Stimulated activated CD8-positive, alpha-beta memory T cell treated with anti-CD3 and anti-CD28 coated beads, Interleukin-15, amount 100 ng/mL, for 48 hours (primary cell): ENCODE results near the gene BIRC3.
A peak's percentile ranks its signal among the peaks of the same experiment; 100 is the strongest.
"Not testable (repeated sequence)": the region's sequence is repeated elsewhere in the genome, so short reads cannot be mapped to it uniquely, and the experiment has no call there.

ENCODE experiments used
- DNase-seq, 2 donors: peaks; one replicate each; pipeline ENCODE4 v3.0.0-alpha.2; 2020; ENCODE audit warnings: low read depth in 2 of 2

Gene BIRC3

DNA sequence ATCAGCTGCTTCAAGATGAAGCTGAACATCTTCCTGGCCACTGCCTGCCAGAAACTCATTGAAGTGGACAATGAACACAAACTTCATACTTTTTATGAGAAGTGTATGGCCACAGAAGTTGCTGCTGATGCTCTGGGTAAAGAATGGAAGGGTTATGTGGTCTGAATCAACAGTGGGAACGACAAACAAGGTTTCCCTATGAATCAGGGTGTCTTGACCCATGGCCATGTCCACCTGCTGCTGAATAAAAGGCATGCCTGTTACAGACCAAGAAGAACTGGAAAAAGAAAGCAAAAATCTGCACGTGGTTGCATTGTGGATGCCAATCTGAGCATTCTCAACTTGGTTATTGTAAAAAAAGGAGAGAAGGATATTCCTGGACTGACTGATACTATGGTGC is 22.2 kb upstream of the BIRC3 start:
- DNase-seq: no peak

DNA sequence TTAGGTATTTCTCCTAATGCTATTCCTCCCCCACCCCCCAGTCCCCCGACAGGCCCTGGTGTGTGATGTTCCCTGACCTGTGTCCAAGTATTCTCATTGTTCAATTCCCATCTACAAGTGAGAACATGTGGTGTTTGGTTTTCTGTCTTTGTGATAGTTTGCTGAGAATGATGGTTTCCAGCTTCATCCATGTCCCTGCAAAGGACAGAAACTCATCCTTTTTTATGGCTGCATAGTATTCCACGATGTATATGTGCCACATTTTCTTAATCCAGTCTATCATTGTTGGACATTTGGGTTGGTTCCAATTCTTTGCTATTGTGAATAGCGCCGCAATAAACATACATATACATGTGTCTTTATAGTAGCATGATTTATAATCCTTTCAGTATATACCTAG is 20.5 kb upstream of the BIRC3 start:
- not testable (repeated sequence) for DNase-seq

DNA sequence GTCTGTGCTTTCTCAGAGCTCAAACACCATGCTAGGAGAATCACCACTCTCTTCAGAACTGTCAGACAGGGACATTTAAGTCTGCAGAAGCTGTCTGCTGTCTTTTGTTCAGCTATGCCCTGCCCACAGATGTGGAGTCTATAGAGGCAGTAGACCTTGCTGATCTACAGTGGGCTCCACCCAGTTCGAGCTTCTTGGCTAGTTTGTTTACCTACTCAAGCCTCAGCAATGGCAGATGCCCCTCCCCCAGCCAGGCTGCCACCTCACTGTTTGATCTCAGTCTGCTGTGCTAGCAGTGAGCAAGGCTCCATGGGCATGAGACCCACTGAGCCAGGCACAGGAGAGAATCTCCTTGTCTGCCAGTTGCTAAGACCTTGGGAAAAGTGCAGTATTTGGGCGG is 16.4 kb upstream of the BIRC3 start:
- DNase-seq: not testable (repeated sequence)

DNA sequence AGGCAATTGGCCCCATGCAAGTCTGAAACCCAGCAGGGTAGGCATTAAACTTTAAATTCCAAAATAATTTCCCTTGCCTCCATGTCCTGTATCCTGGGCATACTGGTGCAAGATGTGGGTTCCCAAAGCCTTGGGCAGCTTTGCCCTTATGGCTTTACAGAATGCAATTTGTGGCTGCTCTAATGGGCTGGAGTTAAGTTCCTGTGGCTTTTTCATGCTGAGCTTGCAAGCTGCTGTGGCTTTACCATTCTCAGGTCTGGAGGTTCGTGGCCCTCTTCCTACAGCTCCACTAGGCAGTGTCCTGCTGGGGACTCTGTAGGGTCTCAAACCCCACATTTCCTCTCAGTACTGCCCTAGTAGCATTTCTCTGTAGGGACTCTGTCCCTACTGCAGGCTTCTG is 15.0 kb upstream of the BIRC3 start:
- DNase-seq: no peak

DNA sequence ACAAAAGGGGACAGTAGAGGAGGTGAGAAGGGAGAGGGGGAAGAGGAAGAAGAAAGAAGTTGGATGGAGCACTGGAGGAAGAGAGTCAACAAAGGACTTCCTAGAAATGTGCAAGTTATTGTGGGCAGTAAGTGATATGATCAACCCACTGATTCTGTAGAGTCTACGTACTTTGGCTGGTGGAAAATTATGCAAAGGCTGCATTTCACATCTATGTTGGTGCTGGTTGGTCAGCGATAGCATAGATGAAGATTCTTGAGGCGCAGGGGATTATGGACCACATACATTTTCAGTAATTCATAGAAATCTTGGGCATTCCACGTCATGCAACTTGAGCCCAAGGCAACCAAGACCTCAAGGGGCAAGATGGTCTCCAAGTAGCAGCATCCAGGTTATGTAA is 12.6 kb upstream of the BIRC3 start:
- no peak for DNase-seq

DNA sequence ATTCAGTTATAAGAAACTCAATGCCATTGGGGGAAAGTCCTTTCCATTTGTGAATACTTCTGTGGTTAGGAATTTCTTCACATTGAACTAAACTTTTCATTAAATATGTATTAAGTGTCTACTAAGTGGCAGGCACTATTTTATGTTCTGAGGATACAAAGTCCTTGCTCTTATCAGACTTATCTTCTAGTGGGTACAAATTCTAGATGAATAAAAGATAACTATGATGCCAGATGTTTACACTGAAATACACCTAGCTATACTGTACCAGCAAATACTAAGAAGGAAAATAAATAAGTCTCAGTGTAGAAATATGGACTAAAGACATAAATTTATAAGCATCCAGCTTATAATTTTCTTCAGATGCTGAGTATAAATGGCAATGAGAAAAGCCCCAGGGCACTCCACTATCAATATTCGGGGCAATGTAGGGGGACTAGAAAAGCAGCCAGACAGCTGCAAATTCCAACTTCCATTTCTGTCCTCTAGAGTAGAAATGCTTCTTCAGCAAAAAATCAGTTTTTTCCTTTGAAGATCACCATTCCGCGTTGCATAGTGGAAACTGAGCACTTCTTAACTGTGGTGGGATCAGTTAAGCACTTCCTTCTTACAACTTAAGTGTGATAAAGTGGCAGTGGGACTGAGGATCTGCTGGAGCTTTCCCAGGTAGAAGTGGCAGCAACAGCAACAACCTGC is 11.8 kb upstream of the BIRC3 start:
- DNase-seq: no peak

DNA sequence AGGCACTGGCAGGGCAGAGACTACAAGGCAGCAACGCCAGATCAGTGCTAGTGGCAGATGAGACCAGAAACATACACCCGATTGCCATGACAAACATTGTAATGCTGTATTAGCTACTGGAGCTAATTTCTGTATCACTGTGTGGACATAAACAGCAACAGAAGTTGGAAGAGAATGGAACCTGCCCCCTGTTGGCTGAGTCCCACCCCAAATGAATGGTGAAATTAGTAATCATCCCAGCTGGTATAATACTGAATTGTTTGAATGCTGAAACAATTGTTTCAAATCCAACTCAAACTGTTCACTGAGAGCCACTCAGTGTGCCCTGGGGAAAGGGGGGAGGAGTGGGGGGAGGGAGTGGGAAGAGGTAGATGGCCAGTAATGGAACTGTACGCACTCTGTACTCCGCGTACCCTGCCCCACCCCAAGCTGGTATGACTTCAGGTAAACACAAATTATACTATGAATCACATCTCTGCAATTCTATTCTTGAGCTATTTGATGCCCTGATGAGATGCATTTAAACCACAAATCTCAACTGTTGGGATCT is 11.2 kb upstream of the BIRC3 start:
- no peak for DNase-seq

DNA sequence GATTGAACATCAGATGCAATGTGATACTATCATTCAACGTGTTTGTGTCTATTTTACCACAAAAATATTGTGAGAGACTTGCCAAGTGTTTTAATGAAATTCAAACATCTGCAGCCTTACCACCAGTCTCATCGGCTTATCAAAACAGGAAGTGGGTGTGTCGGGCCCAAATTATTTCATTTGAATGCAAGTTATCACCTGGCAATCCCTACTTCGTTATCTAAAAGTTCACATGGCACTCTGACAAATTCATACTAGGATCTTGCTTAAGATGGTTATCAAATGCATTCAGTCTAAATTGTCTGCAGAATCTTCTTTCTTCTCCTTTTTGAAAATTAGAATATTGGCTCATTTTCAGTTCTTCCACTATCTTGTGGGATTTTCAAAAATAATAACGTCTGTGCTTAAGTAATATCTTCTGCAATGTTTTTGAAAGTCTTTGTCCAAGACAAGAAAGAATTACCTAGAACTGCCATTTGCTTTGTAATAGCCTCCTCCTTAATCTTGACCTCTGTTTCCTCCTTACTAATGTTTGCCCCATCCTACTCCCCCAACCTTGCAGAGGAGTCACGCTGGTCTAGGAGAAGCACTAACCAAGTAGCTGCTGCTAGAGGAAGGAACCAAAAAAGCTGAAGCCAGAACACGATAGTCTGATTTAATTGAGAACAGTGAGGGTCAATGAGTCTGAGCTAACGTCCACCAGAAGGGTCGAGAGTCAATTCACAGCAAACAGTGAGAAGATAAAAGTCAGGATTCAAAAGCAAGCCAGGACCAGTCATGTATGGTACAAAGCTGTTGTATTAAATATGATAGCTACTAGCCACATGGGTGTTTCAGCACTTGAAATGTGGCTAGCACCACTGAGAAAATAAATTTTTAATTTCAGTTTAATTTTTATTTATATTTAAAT is 10.2 kb upstream of the BIRC3 start:
- DNase-seq: no peak

DNA sequence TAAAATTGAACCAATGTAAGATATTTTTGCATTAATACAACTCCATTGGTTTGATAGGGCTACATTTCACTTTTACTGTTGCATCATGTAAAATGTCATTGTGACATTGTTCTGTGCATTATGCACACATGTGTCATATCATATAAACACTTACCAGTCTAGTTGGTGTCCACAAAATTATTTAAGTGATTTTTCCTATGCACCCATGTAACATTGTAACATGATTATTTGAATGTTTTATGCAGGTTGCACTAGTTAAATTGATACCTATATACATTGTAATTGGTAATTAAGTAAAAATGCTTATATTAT is 9.6 kb upstream of the BIRC3 start:
- DNase-seq: no peak

DNA sequence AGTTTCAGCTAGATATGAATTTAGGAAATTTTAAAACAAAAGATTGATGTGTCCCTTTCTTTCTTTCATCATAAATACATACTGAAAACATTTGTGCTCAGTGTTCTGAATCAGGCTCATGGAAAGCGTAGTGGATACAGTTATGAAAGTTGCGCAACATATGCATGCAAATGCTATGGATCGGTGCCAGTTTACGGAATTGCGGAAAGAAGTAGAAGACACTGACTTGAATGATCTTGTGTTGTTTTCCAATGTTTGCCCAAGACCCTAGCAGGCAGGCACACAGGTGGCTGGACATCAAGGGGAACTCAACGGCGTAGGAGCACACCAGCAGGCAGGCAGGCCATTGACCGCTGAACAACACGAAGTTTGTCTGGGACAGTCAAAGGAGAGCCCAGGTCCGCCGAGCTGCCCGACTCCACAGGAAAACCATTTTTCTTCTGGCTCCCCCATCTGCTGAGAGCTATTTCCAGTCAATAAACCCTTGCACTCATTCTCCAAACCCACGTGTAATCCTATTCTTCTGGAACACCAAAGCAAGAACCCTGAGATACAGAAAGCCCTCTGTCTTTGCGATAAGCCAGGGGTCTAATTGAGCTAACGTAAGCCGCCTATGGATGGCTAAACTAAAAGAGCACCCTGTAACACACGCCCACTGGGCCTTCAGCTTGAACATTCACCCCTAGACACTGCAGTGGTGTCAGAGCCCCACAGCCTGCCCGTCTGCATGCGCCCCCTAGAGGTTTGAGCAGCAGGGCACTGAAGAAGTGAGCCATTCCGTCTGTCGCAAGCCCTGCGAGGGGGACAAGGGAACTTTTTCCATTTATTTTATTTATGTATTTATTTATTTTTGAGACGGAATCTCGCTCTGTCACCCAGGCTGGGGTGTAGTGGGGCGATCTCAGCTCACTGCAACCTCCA is 7.4 kb upstream of the BIRC3 start:
- DNase-seq: no peak

DNA sequence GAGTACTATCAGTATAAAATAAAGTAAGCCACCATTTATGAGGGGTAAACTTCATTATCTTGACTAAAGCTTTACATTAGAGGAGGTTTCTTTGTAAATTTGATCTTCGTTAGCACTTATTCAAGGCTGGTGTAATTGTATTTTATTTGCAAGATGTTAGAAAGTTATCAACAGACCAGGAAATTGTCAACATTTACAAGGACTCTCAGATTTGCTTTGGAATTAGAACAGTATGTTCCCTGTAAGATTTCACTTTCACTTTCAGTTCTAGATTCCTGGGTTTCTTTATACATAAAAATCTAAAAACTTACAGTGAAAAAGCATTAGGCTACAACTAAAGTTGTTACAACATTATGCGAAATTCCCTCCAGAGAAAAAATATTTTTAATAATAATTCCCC is 4.6 kb upstream of the BIRC3 start:
- DNase-seq: no peak

DNA sequence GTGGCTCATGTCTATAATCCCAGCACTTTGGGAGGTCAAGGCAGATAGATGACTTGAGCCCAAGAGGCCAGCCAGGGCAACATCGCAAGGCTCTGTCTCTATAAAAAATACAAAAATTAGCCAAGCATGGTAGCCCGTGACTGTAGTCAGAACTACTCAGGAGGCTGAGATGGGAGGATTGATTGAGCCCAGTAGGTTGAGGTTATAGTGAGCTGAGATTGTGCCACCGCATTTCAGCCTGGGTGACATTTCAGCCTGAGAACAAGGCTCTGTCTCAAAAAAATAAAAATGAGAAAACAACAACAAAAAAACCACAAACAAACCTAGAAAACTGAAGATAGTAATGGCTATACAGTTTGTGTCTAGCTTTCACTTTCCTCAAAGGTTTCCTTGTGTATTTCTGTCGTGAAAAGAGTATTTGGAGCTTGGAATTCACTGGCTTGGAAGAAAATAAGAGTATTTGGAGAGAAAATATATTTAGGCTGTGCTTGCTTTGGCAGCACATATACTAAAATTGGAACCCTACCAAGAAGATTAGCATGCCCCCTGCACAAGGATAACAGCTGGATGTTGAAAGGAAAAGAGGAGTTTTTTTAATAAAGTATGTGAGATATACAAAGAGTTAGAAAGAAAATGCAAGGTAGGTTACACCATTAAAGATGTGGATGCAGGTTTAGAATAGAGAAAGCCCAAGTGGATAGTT is 3.9 kb upstream of the BIRC3 start:
- no peak for DNase-seq

DNA sequence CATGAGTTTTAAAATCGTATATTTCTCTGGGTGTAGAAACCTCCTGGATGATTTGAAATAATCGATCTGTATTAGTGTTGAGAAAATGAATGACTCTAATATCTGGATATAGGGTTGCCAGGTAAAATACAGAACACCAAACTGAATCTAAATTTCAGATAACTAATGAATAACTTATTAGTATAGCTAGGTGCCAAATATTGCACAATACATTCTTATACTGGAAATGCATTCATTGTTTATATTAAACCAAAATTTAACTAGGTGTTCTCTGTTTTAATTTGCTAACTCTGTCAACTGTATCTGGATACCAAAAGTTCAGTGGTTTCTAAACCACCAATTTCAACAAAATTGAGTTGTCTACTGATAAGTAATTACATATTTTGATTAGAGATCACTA is 2.5 kb upstream of the BIRC3 start:
- no peak for DNase-seq

DNA sequence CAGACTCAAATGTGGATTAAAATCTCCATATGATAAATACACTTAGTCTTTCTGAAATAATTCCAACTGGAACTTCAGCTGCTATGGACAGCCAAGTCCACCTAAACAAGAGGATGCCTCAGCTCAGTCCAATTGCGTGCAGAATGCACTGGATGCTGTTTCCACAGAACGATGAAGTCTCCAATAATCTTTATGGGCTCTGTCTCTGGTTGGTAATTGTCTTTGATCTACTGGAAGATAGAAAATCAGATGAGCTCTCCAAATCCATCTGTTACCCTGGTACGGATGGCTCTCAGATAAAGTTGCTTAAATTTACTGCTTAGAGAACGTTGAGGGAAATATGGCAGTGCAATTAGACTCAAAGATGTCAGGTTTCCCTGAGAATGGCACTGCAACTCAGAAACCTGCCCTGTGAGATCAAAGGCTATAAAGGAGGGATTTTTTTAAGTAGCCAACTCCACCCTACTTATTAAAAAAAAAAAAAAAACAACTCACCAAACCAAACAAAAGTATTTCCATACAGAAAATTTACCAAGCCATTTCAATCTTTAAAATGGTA is 859 bp upstream of the BIRC3 start:
- DNase-seq: no peak

DNA sequence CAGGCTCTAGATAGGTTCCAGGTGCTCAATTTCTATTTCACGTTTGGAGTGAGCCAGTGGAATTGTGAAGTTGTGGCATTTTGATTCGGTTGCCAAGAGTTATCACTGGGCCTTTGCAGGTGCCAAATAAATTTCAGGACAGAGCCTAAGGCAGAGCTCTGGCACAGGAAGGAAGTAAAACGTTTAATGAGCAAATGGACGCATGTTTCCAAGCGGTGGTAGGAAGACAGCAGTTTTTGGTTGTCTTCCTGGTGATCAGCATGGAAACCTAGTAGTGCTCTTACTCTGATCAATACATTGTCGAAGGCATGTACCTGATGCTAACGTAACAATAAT is 452 bp downstream of the BIRC3 start:
- no peak for DNase-seq

DNA sequence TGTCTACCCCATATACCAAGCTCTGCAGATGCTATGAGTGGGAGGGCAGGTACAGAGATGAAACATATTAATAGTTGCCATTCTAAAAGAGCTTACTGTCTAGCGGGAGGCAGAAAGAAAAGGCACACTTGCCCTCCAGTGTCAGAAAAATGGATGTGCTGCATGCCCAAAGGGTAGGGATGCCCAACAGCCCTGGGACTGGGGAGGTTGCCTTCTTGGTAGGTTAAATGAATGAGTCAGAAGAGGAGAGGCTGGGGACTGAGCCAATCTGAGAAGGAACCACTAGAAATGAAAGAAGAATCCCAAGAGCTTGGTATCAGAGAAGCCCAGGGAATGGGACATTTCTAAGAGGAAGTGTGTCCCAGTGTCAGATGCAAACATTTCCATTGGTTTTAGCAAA is 1.2 kb downstream of the BIRC3 start:
- DNase-seq: peak; percentile 44 to 50

DNA sequence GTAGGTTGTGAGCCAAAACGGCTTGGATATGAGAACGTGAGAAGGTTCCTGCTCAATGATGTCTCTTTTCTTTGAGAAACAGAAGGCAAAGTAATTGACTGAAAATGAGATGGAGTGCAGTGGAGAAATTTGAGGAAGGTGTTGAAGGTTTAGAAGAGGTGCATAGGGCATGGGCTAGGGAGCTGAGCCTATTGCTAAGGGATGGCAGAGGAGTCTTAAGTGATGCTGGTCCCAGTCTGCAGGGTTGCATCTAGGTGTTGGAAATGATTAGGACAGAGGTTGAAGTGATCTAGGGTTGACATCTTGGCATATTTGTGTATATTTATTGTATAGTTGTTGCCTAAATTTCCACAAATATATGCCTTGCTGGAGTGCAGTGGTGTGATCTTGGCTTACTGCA is 2.3 kb downstream of the BIRC3 start:
- DNase-seq: no peak

DNA sequence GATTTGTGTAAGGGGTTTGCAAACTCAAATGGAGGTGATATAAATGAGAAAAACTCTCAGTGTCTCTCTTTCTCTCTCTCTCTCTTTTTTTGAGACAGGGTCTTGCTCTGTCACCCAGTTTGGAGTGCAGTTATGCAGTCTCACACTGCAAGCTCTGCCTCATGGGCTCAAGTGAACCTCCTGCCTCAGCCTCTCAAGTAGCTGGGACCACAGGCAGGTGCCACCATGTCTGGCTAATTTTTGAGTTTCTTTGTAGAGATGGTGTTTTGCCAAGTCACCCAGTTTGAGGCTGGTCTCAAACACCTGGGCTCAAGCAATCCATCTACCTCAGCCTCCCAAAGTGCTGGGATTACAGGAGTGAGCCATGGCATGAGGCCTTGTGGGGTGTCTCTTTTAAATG is 2.9 kb downstream of the BIRC3 start:
- no peak for DNase-seq

DNA sequence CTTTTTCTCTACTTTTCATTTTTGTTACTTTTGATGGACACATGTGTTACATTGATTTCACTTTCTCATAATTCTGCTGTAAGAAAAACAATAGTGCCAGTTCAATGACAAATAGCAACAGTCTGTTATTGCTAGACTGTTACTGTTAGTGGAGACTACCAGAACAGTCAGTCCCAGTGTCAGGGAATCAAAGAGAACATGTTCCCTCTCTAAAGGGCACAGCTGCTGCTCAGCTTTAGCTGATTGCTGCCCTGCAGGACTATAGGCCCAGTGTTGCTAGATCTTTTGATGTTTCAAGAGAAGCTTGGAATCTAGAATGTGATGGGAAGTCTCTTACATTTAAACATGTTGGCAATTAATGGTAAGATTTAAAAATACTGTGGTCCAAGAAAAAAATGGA is 3.4 kb downstream of the BIRC3 start:
- no peak for DNase-seq

DNA sequence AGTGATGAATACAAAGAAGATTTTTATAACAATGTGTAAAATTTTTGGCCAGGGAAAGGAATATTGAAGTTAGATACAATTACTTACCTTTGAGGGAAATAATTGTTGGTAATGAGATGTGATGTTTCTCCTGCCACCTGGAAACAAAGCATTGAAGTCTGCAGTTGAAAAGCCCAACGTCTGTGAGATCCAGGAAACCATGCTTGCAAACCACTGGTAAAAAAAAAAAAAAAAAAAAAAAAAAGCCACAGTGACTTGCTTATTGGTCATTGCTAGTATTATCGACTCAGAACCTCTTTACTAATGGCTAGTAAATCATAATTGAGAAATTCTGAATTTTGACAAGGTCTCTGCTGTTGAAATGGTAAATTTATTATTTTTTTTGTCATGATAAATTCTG is 5.3 kb downstream of the BIRC3 start:
- no peak for DNase-seq

DNA sequence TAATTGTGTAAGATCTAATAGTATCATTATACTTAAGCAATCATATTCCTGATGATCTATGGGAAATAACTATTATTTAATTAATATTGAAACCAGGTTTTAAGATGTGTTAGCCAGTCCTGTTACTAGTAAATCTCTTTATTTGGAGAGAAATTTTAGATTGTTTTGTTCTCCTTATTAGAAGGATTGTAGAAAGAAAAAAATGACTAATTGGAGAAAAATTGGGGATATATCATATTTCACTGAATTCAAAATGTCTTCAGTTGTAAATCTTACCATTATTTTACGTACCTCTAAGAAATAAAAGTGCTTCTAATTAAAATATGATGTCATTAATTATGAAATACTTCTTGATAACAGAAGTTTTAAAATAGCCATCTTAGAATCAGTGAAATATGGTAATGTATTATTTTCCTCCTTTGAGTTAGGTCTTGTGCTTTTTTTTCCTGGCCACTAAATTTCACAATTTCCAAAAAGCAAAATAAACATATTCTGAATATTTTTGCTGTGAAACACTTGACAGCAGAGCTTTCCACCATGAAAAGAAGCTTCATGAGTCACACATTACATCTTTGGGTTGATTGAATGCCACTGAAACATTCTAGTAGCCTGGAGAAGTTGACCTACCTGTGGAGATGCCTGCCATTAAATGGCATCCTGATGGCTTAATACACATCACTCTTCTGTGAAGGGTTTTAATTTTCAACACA is 6.4 kb downstream of the BIRC3 start:
- DNase-seq: no peak
